ENCODE data around the gene LMOD1.

GRCh38 chr1:201937624-201938213, 8.6 kb downstream of the LMOD1 start:
- TF ChIP-seq CTCF (IDR thresholded peaks at IDR 0.05) (no peak), POLR2A (IDR thresholded peaks at IDR 0.05) (no peak), EP300 (IDR thresholded peaks at IDR 0.05) (no peak)
